22Rv1 (cell line): ENCODE measurements around the gene SBK2.

Experiments
- H3K27ac ChIP-seq: fragments of 450-650 bp; 2 replicates; pipeline ENCODE4 v1.5.1; 2017
- ZFX ChIP-seq: fragments of 450-650 bp; IDR thresholded peaks from 2 replicates; pipeline ENCODE4 v1.6.1; 2017; ENCODE audit warnings: antibody characterized with exemption, borderline replicate concordance
- TF ChIP-seq, protein P1 (sequence below): fragments of 450-650 bp; IDR thresholded peaks from 2 replicates; pipeline ENCODE4 v1.5.1; 2017; ENCODE audit warnings: mild to moderate bottlenecking

The SBK2 gene

DNA sequence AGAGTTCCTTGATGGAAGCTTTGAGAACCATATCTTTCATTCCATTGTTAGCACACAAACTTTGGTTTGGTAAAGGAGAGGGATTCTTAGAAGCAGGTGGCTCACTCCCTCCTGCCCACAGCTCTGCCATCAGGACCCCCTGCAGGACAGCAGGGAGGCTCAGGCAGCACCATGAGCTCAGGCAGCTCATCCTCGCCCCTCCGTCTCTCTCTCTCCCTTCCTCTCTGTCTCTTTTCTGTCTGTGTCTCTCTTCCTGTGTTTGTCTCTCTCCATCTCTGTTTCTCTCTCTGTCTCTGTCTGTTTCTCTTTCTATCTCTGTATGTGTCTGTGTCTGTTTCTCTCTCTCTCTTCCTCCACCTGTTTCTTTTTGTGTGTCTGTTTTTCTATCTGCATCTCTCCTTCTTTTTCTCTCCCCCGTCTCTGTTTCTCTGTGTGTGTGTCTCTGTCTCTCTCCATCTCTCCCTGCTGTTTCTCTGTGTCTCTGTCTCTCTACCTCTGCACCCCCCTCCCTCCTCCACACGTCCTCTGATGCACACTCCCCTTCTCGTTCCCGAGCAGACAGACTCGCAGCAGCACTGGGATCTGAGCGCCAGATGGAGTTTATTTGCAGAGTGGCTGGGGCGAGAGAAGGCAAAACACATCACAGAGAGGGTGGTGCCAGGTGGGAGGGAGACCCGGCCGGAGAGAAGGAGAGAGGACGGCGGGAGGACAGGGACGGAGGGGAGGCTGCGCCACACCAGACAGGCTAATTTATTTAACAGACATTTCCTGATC lies 8.7 kb downstream of the SBK2 start:
- TF ChIP-seq, protein P1, sequence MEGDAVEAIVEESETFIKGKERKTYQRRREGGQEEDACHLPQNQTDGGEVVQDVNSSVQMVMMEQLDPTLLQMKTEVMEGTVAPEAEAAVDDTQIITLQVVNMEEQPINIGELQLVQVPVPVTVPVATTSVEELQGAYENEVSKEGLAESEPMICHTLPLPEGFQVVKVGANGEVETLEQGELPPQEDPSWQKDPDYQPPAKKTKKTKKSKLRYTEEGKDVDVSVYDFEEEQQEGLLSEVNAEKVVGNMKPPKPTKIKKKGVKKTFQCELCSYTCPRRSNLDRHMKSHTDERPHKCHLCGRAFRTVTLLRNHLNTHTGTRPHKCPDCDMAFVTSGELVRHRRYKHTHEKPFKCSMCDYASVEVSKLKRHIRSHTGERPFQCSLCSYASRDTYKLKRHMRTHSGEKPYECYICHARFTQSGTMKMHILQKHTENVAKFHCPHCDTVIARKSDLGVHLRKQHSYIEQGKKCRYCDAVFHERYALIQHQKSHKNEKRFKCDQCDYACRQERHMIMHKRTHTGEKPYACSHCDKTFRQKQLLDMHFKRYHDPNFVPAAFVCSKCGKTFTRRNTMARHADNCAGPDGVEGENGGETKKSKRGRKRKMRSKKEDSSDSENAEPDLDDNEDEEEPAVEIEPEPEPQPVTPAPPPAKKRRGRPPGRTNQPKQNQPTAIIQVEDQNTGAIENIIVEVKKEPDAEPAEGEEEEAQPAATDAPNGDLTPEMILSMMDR = no peak
- no peak for TF ChIP-seq ZFX
- no peak overlapping the region for H3K27ac ChIP-seq

DNA sequence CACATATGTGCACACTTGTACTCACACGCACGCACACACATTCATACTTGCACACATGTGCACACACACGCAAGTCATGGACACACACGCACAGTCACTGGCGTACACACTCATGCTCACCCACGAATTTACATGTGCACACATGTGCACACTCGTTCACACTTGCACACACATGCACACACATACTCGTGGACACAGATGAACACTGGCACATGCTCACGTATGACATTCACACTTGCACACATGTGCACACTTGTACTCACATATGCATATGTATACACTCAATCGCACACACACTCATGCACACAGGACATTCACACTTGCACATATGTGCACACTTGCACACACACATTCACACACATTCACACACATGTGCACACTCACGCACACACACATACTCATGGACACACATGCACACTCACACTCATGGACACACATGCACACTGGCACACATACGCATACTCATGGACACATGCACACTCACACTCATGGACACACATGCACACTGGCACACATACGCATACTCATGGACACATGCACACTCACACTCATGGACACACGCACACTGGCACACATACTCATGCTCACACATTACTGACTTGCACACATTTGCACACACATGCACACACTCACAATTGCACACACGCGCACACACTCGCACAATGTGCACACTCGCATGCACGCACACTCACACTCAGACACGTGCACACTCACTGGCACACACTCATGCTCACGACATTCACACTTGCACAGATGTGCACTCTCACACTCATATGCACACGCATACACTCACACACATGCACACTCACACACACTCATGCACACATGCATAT lies 9.5 kb downstream of the SBK2 start:
- H3K27ac ChIP-seq = no peak overlapping the region
- no peak for TF ChIP-seq ZFX
- TF ChIP-seq, protein P1 = no peak

DNA sequence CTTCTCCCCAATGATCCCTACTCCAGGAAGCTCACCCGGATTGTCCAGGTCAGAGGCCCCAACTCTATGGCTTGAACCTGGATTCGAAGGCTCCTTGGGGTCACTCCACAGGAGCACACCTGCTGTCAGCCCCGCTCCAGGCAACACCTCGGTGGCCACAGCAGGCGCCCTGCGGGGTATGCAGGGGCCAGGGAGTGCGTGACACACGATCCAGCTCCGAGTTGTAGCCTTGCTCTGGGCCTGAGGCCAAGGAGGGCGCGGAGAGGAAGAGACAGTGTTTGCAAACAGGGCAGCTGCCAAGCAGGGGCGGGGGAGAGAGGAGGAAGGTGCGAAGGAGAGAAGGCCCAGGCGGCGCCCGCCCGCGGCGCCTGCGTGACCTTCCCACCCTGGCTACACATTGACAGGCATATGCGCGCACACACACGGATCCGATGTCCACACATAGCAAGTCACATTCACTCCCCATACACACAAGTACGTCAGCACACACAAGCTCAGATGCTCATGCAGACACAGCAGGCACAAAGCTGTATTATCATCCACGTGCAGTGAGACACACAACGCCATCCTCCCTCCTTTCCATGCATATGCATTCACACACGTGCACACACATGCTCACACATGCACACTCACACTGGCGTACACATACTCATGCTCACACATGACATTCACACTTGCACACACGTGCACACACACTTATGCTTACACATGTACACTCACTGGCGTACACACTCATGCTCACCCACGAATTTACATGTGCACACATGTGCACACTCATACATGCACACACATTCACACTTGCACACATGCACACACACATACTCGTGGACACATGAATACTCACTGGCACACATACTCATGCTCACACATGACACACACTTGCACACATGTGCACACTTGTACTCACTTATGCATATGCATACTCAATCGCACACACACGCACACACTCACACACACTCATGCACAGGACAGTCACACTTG lies 10.4 kb downstream of the SBK2 start:
- TF ChIP-seq, protein P1 = no peak
- TF ChIP-seq ZFX = no peak
- H3K27ac ChIP-seq = no peak overlapping the region; the same call in 1 of the 2 replicates

DNA sequence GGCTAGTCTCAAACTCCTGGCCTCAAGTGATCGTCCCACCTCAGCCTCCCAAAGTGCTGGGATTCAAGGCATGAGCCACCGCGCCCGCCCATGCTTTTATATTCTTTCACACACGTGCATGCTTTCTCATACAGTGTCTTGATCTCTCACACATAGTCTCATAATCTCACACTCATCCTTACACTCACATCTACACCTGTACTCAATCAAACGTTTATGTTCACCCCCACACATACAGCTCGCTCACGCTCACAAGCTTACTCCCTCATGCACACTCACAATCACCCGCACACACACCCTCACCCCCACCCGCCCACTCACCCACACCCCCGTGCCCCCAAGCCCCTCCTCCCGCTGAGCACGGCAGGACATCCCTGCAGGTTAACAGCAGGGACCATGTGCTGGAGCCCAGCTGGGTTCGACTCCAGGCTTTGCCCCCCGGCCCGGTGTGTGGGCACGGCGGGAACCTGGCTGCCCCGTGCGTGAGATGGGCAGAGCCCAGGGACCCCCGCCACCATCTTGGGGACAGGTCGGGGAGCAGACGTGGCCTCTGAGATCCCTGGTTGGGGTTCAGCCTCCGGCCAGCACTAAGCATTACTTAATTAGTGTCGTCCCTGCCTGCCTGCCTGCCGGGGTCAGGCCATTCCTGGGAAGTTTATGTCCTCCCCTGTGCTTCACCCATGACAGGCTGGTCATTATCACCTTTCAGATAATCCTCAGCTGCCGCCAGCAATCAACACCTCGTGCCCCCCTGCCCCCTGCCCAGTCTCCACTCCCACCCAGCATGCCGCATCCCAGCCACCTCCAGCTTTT lies 11.4 kb downstream of the SBK2 start:
- no peak overlapping the region; the same call in 1 of the 2 replicates for H3K27ac ChIP-seq
- TF ChIP-seq, protein P1 = no peak
- no peak for TF ChIP-seq ZFX

DNA sequence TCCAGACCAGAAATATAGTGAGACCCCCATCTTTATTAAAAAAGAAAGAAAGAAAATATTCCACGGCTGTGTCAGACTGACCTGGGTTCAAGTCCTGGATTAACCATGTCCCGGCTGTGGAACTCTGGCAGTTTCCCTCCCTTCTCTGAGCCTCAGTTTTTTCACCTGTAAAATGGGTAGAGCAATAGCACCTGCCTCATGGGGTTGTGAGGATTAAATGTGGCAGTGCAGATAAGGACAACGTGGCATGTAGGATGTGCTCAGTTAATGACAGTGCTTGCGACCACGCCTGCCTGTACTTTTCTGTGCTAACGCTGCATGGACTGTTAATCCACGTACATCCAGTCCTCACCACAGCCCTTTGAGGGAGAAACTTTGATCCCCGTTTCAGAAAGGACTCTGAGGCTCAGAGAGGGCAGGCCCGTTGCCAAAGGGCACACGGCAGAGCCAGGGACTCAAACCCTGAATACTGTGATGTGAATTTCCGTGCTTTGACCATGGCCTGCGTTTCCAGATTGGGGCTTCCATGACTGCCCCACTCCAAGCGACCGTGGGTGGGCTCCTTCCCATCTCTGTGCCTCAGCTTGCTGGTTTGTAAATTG lies 16.1 kb downstream of the SBK2 start:
- H3K27ac ChIP-seq = no peak overlapping the region
- no peak for TF ChIP-seq ZFX
- TF ChIP-seq, protein P1 = no peak
